ENCODE measurements around the gene ZC3H4.

The ZC3H4 gene

DNA sequence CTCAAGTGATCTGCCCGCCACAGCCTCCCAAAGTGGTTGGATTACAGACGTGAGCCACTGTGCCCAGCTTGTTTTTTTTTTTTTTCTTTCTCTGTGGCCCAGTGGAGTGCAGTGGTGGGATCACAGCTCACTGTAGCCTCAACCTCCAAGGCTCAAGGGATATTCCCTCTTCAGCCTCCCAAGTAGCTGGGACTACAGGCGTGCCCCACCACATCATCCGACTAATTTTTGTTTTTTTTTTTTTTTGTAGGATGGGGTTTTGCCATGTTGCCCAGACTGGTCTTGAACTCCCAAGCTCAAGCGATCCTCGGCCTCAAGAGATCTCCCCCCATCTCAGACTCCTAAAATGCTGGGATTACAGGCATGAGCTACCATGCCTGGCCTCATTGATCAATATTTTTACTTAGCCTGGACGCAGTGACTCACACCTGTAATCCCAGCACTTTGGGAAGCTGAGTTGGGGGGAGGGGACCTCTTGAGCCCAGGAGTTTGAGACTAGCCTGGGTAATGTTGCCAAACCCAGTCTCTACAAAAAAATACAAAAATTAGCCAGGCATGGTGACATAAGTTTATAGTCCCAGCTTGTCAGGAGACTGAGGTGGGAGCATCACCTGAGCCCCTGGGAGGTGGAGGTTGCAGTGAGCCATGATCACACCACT lies 18.7 kb upstream of the ZC3H4 start:
- DNase-seq, result no peak

DNA sequence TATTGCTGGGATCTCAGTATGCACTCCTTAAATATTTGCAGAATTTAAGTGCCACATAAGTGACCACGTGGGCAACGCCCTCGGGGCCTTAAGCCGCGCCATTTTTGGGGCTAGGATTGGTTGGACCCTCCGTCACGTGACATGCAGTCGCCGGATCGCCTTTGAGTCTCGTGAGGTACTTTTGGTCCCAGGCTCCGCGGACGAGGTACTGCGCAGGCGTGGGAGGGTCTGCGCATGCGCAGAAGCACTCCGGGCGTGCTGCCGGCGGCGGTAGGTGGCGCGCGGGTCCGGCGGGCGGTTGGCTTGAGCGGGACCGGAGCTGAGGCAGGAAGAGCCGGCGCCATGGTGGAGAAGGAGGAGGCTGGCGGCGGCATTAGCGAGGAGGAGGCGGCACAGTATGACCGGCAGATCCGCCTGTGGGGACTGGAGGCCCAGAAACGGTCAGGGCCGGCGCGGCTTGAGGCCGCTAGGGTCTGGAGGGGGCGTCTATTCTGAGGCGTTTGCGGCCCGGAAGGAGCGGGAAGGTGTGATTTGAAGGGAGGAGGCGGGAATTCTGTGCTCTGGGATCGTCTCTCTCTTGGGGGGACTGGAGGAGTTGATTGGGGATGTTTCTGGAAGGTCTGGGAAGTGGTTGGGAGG lies 17.1 kb upstream of the ZC3H4 start, which contains the start of gene SAE1:
Gene SAE1, plus strand, starts transcription at position 247 of the 639 bp plus-strand sequence. Its CDS starts 96 bp downstream, at position 343.
- peak; percentile 97 to 99 for DNase-seq

DNA sequence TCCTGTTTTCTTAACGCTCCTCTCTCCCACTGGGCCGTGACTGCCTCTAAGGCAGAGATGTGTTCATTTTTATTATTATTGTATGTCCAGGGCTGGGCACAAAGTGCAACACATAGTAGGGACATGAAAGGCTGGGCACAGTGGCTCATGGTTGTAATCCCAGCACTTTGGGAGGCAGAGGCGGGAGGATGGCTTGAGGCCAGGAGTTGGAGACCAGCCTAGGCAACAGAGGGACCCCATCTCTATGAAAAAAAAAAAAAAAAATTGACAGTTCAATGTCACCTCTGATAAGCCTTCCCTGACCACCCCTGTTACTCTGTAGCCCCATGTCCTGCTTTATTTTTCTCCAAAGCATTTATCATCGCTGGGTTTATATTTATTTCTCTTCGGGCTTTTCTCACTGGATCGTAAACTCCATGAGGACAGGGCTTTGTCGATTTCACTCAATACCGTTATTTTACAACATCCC lies 16.6 kb upstream of the ZC3H4 start:
- DNase-seq, result no peak

DNA sequence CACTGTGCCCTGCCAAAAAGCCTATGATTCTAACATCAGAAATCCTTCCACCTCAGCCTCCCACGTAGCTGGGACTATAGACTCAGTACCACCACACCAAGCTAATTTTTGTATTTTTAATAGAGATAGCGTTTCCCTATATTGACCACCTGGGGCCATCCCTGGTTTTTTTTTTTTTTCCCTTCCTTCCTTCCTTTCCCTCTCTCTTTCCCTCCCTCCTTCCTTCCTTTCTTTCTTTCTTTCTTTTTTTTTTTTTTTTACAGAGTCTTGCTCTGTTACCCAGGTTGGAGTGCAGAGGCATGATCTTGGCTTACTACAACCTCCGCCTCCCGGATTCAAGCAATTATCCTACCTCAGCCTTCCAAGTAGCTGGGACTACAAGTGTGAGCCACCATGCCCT lies 16.0 kb upstream of the ZC3H4 start:
- DNase-seq, result no peak

DNA sequence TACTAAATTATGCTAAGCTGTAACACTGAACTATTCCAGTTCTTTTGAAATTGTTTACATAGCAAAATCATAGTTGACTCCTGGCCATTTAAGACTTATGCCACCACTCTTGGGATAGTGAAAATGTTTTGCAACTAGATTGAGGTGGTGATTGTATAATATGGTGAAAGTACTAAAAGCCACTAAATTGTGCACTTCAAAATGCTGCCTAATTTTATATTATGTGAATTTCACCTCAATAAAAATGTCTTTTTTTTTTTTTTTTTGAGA lies 12.0 kb upstream of the ZC3H4 start:
- DNase-seq, result no peak

DNA sequence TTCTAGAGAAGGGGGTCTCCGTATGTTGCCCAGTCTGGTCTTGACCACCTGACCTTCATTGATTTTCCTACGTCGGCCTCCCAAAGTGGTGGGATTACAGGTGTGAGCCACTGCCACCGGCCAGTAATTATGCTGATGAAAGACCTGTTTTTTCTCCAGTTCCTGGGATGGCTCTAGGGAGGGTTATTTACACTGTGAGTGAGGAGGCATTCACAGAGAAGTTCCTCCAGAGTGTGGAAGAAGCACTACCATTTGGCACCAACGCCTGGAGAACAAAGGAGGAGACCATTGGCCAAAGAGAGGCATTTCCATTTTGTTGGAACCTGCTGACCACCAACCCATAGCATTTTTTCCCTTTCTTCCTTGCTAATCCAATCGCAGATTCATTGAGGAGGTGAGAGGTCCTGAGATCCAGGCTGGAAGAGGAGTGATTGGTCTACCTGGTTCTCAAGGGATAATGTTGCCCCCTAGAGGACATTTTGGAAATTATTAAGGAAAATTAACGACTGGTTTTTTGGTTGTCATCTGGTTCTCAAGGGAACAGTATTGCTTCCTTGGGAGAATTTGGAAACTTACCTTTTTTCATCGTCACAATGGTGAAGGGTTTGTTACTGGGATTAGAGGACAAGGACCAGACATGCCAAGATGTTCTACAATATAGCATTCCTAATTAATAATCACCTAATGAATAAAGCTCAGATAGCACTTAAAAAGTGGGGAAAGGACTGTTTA lies 11.5 kb upstream of the ZC3H4 start:
- peak; percentile 60 to 90 for DNase-seq

DNA sequence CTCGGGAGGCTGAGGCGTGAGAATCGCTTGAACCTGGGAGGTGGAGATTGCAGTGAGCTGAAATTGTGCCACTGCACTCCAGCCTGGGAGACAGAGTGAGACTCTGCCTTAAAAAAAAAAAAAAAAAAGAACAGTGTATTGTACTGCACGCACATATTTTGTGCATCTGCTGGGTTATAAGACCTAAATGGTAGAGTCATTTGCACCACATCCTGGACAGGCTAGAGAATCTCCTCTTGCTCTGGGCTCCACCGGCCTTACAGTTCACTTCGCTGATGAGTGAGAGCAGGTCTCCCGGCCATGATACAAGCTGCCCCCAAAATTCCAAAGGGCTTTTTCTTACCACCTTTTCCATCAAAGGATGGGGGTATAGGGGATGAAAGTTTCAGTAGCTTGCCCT lies 9.8 kb upstream of the ZC3H4 start:
- no peak for DNase-seq

DNA sequence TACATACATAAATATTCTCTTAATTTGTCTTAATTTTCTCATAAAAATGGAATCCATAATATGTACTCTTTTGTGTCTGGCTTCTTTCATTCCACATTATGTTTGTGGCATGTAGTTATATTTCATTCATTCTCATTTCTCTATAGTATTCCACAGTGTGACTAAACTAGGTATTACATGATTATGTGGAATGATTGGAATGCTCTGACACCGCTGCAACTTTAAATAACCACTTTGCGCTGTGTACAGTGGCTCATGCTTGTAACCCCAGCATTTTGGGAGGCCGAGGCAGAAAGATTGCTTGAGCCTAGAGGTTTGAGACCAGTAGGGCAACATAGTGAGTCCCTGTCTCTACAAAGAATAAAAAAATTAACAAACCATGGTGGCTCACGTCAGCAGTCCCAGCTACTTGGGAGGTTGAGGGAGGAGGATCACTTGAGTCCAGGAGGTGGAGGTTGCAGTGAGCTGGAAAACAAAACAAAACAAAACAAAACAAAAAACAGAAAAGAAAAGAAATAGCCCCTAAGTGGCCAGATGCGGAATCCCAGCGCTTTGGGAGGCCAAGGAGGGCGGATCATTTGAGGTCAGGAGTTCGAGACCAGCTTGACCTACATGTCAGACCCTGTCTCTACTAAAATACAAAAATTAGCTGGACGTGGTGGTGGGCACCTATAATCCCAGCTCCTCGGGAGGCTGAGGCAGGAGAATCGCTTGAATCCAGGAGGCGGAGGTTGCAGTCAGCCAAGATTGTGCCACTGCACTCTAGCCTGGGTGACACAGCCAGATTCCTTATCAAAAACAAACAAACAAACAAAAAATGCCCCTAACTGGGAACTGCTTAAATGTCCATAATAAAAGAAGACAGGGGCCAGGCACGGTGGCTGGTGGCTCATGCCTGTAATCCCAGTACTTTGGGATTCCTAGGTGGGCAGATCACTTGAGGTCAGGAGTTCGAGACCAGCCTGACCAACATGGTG lies 9.1 kb upstream of the ZC3H4 start:
- DNase-seq, result no peak

DNA sequence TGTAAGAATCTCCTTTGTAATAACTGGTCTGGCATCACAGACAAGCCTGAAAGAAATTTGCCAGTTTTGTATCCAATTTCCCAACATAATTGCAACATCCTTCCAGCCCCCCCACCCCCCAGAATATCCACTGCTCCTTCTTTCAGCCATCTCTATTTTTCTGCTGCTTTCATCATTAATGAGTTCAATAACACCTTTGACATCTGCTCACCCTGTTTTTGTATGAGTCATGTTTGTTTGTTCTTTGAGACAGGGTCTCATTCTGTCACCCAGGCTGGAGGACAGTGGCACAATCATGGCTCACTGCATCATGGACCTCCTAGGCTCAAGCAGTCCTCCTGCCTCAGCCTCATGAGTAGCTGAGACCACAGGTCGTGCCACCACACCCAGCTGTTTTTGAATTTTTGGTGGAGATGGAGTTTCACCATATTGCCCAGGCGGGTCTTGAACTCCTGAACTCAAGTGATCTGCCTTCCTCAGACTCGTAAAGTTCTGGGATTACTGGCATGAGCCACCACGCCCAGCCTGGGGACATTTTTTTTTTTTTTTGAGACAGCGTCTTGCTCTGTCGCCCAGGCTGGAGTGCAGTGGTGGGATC lies 7.0 kb upstream of the ZC3H4 start:
- DNase-seq, result no peak

DNA sequence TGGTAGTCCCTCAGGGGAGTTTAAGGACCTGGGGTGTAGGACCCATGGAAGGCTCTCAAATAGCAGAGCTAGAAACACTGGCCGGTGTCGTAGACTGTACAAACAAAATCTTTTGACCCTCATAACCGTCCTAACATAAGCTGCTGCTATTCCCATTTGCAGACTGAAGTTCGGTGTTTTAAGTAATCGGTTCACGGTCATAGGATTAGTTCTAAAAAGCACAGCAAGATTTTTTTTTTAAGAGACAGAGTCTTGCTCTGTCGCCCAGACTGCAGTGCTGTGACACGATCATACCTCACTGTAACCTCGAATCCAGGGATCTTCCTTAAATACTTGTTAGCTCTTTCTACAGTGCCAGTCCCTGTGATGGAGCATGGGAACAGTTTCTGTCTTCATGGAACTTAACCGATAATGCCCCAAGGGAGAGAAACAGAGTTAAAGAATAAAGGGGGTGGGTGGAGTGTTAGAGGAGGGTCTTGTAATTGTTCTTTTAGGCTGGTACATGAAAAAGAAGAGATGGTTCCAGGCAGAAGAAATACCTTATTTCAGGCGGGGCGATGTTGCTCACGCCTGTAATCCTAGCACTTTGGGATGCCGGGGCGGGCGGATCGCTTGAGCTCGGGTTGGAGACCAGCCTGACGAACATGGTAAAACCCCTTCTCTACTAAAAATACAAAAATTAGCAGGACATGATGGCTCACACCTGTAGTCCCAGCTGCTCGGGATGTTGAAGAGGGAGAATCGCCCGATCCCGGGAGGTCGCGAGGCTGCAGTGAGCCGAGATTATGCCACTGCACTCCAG lies 475 bp upstream of the ZC3H4 start:
- no peak for DNase-seq

DNA sequence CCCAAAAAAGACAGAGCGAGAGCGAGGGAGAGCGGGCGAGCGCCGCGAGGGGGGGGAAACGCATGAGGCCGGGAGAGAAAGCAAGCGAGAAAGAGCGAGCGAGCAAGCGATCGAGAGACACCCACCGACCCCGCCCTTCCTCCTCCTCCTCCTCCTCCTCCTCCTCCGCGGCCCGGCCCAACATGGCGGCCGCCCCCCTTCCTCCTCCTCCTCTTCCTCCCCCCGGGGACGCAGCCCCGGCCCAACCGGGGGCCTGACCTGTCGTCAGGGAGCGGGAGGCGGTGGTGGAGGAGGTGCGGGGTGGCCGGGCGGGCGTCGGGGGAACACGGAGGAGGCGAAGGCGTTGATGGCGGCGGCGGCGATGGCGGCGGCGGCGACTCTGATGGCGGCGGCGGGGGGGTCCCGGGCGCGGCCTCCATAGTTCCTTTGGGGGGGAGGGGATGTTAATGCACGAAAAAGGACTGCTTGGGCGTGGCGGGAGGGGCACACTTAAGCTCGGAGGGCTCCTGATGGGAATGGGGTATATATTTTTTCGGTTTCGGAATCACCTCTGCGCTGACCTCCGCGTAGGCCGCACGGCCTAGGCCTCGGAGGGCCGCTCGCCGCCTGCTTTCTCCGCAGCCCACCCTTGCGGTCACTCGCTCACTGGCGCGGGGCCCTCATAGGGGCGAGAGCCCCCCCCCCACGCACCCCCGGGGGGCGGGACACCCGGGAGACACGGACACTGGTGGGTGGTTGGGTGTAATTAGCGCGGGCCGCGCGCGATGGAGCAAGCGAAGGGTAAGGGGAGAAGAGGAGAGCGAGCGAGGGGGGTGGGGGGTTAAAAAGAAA lies 1.2 kb downstream of the ZC3H4 start:
- peak; percentile 79 to 86 for DNase-seq

DNA sequence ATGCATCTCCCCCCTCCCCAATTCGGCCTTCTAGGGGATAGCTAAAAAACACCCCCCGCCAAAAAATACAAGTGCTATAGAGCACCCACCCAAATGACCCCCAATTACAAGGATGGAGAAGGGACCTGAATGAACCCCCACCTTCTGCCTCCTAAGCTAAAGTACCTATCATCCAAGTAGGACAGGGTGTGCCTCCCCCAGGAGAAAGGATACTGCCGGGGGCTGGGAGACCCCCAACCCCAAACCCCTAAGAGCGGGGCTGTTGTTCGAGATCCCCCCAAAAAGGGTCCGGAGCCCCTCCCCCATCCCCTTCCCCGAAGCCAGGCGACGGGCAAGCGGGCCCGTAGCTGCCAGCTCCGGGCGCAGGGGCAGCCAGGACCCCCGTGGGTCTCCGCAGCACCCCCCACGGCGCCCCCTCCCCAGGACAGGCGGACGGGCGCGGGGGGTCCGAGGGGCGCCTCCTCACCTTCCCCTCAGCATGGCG lies 1.9 kb downstream of the ZC3H4 start:
- DNase-seq, result no peak

DNA sequence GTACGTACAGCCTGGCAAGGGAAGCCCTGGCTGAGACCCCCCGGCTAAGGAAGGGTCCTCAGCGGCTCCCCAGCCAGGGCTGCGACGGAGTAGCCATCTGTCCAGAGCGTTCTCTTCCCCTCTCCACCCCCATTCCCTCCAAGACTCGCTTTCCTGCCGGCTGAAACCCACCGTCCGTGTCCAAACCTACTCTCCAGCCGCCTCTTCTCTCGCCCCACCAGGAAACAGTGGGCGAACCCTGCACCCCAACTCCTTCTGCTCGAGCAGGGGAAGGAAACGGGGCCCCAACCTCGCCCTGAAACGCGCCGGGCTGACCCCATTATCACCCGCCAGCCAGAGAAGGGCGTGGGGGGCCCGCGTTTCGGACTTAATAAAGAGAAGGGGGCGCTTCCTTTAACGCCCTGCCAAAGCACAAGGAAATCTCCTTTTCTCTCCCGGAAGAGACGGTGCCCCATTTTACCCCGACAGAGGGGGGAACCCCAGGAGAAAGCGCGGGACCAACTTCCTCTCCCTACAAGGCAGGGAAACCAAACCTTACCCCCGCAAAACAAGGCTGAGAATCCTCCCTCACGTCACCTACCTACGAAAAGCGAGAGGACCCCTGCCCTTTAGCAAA lies 2.5 kb downstream of the ZC3H4 start:
- DNase-seq, result no peak

DNA sequence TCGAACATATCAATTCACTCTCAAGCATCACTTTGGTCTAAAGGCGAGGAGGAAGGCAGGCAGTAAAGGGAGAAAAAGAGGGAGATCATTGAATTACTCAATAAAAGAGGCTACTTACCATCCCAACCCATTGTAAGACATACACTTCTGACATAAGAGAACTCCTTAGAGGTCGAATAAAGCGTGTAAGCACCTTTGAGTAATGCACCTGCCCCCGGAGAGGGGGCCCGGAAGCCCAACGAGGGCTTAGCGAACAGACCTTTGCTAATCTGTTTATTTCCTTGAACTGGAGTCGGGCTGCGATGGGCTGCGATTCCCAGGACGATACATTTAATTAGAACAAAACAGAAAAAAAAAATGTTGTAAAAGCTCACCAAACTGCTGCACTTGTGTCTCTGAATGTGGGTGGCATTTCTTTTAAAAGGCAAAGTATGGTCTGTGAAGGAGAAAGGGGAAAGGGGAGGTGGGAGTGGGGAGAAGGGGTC lies 3.0 kb downstream of the ZC3H4 start:
- peak in 1 of 2 experiments; percentile 23 for DNase-seq

DNA sequence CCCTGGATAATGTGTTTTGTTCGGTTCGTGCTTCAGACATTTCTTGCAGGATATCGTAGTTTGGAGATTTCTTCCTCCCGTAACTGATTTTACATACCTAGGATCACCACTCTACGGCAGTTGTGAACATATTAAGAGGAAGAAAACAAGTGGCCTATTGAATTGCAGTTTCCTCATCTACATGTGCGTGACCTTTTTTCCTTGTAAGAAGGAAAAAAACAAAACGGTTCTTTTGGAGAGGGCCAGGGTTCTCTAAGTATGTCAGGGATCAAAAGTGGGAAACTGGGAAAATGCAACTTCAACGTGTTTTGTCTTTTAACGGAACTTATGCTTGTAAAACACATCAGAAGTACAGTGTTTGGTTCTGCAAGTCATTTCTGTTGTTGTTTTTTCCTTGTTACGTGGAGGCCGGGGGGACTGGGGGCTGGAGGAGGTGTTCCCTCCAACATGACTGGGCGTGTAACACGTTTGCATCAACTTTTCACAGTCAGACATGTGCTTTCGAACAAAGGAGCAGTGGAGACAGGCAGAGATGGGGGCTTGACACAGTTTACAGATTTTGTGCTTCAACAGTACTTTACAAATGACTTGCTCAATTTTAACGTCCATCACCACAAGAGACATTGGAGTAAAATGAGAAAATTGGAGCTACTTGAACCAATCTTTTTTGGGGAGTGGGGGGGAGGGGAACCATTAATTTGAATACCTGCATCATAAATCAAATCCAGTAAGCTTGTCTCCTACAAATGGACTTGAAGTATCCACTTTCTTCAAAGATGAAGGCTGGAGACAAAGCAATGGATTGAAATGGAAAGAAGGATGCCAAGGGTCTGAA lies 3.8 kb downstream of the ZC3H4 start:
- peak in 1 of 2 experiments; percentile 46 for DNase-seq

DNA sequence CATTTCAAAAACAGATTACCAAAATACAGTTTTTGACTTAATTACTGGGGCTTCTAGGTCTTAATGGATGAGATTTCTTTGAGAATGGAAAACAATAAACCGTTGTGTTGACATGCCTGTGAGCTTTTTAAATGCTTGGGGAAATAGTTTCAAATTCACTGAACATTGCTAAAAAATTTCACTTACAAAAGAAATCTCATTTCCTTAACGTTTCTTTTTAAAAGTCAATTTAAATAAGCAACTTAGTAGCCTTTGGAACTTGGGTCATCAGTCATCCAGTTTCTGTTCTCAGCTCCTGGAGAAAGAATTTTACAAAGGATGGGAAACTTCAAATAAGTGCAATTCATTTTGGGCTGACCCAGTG lies 4.4 kb downstream of the ZC3H4 start:
- DNase-seq, result no peak

DNA sequence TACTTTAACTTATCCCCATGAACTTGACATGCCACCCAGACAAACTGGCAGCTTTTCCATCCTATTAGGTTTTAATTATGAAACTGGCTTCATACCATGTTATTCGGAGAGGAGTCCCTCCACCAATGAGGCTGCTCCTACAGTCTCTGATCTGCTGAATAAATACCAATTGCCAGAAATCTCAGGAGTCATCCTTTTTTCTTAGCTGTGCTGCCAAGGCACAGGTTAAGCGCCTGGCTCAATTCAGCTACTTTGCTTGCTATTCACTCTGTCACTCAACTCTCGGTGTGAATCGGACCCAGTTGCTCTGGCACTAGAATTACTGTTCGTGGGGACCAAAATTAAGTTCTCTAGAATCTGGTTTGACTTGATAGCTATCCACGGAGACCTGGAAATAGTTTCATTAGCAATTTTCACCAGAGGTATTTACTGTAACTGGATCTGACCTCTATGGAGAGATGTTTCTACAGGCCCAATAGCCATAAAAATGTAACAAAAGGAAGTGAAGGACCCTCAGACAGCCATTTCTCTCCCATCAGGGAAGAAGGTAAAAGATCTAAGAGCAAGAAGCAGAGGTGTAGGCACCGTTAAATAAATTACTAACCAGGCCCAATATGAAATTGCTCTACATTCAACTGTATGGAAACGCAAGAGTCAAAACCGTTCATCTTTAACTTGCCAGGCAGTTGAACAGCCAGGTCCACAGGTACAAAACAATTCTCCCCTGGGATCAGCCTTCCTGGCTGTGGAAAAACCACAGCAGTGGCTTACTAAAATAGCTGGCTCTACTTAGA lies 5.4 kb downstream of the ZC3H4 start:
- DNase-seq, result peak; percentile 44 to 65

Measured in NCI-H446 (cell line).